OCI-LY1 (cell line): ENCODE results near the gene NR1I2.

Experiments
- H2AFZ ChIP-seq: fragments of 200-600 bp; sonication (generic), shearing (Covaris generic); 2 replicates; pipeline ENCODE4 v1.6.0; 2014; ENCODE audit warnings: antibody characterized with exemption, mild to moderate bottlenecking, low read length
- H3F3A ChIP-seq: fragments of 200-600 bp; sonication (generic), shearing (Covaris generic); 2 replicates; pipeline ENCODE4 v1.6.0; 2014; ENCODE audit warnings: mild to moderate bottlenecking, antibody characterized with exemption, low read length, moderate library complexity; ENCODE audit not compliant: insufficient read depth
- H3K27ac ChIP-seq: fragments of 200-600 bp; sonication (generic); 2 replicates; pipeline ENCODE4 v1.5.1; 2014; ENCODE audit warnings: low read length, mixed run types, mild to moderate bottlenecking, low read depth; ENCODE audit not compliant: poor library complexity, severe bottlenecking
- H3K27me3 ChIP-seq: fragments of 200-600 bp; sonication (generic); 2 replicates; pipeline ENCODE4 v1.6.0; 2014; ENCODE audit warnings: antibody characterized with exemption, mild to moderate bottlenecking, low read length, moderate library complexity; ENCODE audit not compliant: insufficient read depth
- H3K36me3 ChIP-seq: fragments of 200-600 bp; sonication (generic); 2 replicates; pipeline ENCODE4 v1.6.1; 2014; ENCODE audit warnings: mild to moderate bottlenecking, antibody characterized with exemption, low read length, moderate library complexity, mixed read lengths; ENCODE audit not compliant: insufficient read depth
- H3K4me1 ChIP-seq: fragments of 200-600 bp; sonication (generic); 2 replicates; pipeline ENCODE4 v1.5.1; 2014; ENCODE audit warnings: mild to moderate bottlenecking, low read length, moderate library complexity; ENCODE audit not compliant: insufficient read depth, severe bottlenecking
- H3K4me2 ChIP-seq: fragments of 200-600 bp; sonication (generic), shearing (Covaris generic); 2 replicates; pipeline ENCODE4 v1.6.1; 2014; ENCODE audit warnings: low read length
- H3K4me3 ChIP-seq: fragments of 200-600 bp; sonication (generic); 2 replicates; pipeline ENCODE4 v1.5.1; 2014; ENCODE audit warnings: low read length, low read depth, mild to moderate bottlenecking, mixed read lengths; ENCODE audit not compliant: poor library complexity, severe bottlenecking
- H3K79me2 ChIP-seq: fragments of 200-600 bp; shearing (Covaris generic); 2 replicates; pipeline ENCODE4 v1.6.1; 2016; ENCODE audit warnings: mixed run types, low read length, mixed read lengths; ENCODE audit not compliant: insufficient read depth
- H3K9ac ChIP-seq: fragments of 200-600 bp; sonication (generic), shearing (Covaris generic); 2 replicates; pipeline ENCODE4 v1.6.1; 2014; ENCODE audit warnings: mild to moderate bottlenecking, low read length, mixed read lengths
- H3K9me2 ChIP-seq: fragments of 200-600 bp; sonication (generic), shearing (Covaris generic); 2 replicates; pipeline ENCODE4 v1.6.1; 2014; ENCODE audit warnings: low read depth, mild to moderate bottlenecking, low read length, mixed read lengths
- H3K9me3 ChIP-seq: fragments of 200-600 bp; shearing (Covaris generic); 2 replicates; pipeline ENCODE4 v1.6.1; 2014; ENCODE audit warnings: low read length, mixed read lengths
- H4K20me1 ChIP-seq: fragments of 200-600 bp; sonication (generic), shearing (Covaris generic); 2 replicates; pipeline ENCODE4 v1.6.0; 2016; ENCODE audit warnings: mild to moderate bottlenecking, low read length; ENCODE audit not compliant: insufficient read depth
- EZH2 ChIP-seq: fragments of 200-600 bp; sonication (generic), shearing (Covaris generic); IDR thresholded peaks from 2 replicates; pipeline ENCODE4 v1.8.0; 2017; ENCODE audit warnings: borderline replicate concordance, mixed run types, mild to moderate bottlenecking, antibody characterized with exemption, low read length, moderate library complexity, mixed read lengths
- TF ChIP-seq, protein P1 (sequence below): fragments of 200-600 bp; sonication (generic), shearing (Covaris generic); IDR thresholded peaks from 2 replicates; pipeline ENCODE4 v1.5.1; 2017; ENCODE audit warnings: mild to moderate bottlenecking, antibody characterized with exemption, low read length, moderate library complexity, mixed read lengths

The NR1I2 gene

DNA sequence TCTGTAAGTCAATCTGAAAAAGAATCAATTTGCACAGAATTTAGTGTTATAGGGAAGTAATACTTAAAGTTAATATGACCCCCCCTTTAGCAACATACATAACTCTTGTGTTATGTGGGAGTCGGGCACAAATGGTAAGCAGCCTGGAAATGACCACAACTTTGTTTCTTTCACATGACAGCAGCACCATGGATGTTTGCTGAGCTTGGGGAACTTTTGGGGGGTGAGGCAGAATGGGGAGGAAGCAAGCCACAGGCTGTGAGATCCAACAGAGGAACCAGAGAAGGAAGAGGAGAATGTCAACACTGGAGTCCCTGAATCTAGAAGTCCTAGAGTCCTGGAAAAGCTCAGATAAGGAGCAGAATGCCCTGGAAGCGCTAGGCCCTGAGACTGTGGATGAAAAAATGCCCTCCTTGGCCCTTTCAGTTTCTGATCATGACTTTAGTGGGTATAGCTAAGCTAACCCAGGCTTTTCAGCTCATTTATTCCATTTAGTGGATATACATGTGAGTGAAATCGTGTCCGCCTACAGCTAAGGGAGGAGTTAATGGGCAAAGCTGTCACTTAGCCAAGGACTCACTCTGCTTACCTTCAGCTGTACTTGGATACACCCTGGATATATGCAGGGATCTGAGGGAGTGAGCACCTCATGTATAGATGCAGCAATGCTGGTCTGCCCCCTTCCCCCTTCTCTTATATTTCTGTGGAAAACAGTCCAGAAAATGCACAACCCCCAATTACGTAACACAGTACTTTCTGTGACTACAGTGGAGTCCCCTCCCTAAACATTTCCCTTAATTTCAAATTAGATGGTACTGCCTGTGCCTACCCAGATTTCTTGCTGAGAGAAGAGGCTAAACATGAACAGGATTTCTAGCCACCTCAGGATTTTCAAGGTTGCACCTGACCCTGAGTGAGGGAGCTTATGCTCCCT, 40.0 kb upstream of the NR1I2 start:
- Histone ChIP-seq H3K9ac (no peak overlapping the region), H3K9me2 (no peaks in the 10 kb centered on the region), H2AFZ (no peak overlapping the region), H3K4me3 (no peak overlapping the region), H3K4me1 (no peaks in the 10 kb centered on the region), H3K27me3 (no peaks in the 10 kb centered on the region), H3K79me2 (no peaks in the 10 kb centered on the region), H3F3A (no peaks in the 10 kb centered on the region), H3K9me3 (no peaks in the 10 kb centered on the region), H4K20me1 (no peaks in the 10 kb centered on the region), H3K4me2 (no peak overlapping the region), H3K27ac (no peak overlapping the region), H3K36me3 (no peaks in the 10 kb centered on the region)
- TF ChIP-seq, protein P1, sequence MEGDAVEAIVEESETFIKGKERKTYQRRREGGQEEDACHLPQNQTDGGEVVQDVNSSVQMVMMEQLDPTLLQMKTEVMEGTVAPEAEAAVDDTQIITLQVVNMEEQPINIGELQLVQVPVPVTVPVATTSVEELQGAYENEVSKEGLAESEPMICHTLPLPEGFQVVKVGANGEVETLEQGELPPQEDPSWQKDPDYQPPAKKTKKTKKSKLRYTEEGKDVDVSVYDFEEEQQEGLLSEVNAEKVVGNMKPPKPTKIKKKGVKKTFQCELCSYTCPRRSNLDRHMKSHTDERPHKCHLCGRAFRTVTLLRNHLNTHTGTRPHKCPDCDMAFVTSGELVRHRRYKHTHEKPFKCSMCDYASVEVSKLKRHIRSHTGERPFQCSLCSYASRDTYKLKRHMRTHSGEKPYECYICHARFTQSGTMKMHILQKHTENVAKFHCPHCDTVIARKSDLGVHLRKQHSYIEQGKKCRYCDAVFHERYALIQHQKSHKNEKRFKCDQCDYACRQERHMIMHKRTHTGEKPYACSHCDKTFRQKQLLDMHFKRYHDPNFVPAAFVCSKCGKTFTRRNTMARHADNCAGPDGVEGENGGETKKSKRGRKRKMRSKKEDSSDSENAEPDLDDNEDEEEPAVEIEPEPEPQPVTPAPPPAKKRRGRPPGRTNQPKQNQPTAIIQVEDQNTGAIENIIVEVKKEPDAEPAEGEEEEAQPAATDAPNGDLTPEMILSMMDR = no peak
- no peak for TF ChIP-seq EZH2

GRCh38 chr3:119743921-119744320, 38.0 kb upstream of the NR1I2 start:
- Histone ChIP-seq H2AFZ (no peak overlapping the region), H3K79me2 (no peaks in the 10 kb centered on the region), H3K27ac (no peak overlapping the region), H4K20me1 (no peaks in the 10 kb centered on the region), H3F3A (no peaks in the 10 kb centered on the region), H3K36me3 (no peaks in the 10 kb centered on the region), H3K4me1 (no peaks in the 10 kb centered on the region), H3K9me2 (no peaks in the 10 kb centered on the region), H3K9ac (no peak overlapping the region), H3K27me3 (no peaks in the 10 kb centered on the region), H3K4me3 (no peak overlapping the region), H3K4me2 (no peak overlapping the region), H3K9me3 (no peaks in the 10 kb centered on the region)
- TF ChIP-seq, protein P1 = no peak
- no peak for TF ChIP-seq EZH2

DNA sequence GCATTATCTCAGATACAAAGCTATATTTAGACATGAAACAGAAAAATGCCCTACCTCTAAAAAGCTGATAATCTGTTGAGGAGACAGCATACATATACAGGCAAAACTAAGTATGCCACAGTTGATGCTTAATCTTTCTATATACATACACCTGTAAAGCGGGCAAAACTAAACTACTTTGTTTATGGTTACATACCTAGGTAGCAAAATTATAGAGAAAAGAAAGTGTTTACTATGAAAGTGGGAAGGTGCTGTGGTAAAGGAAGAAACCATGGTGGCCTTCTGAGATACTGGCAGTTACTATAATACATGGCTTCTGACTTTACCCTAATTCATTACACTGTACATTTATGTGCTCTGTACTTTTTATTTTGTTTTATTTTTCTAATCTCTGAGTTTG, 36.0 kb upstream of the NR1I2 start:
- no peaks in the 10 kb centered on the region for H3K9me2 ChIP-seq
- no peak overlapping the region for H3K27ac ChIP-seq
- H2AFZ ChIP-seq = no peak overlapping the region
- H3K79me2 ChIP-seq = no peaks in the 10 kb centered on the region
- no peaks in the 10 kb centered on the region for H3K27me3 ChIP-seq
- H3K4me2 ChIP-seq = no peak overlapping the region
- TF ChIP-seq, protein P1 = no peak
- TF ChIP-seq EZH2 = no peak
- H3K9ac ChIP-seq = no peak overlapping the region
- H3K36me3 ChIP-seq = no peaks in the 10 kb centered on the region
- no peaks in the 10 kb centered on the region for H3F3A ChIP-seq
- H4K20me1 ChIP-seq = no peaks in the 10 kb centered on the region
- H3K9me3 ChIP-seq = no peaks in the 10 kb centered on the region
- no peak overlapping the region for H3K4me3 ChIP-seq
- H3K4me1 ChIP-seq = no peaks in the 10 kb centered on the region
